WTC11 (cell line): ENCODE results near the gene SPRED2. TPM values are rescaled to one million over a fixed set of nuclear protein-coding genes. Genes with fewer than 3 reads are reported as not detected.

Source experiments
- ATAC-seq: fragments of 200-7000 bp; cut with Tn5 transposase; 2 replicates; pipeline ENCODE4 v1.10.0; 2021; ENCODE audit warnings: mild to moderate bottlenecking, moderate library complexity
- CTCF ChIA-PET: fragments of 300-600 bp; sonication (Branson Sonifier 250); formaldehyde crosslinking; loops from one replicate; lab custom pipeline; 2021; ENCODE audit warnings: antibody characterized with exemption; lab: Charles Lee
- POLR2A ChIA-PET: fragments of 350-600 bp; sonication (Branson Sonifier 250); formaldehyde crosslinking; loops from one replicate; lab custom pipeline; 2021; ENCODE audit warnings: antibody characterized with exemption; lab: Charles Lee
- DNase-seq: peaks from one replicate; pipeline ENCODE4 v3.0.0; 2021; ENCODE audit warnings: low spot score
- H3K27ac Mint-ChIP-seq: 2 replicates; pipeline ENCODE4 v1.8.0; 2021; ENCODE audit warnings: mixed read lengths
- H3K27me3 Mint-ChIP-seq: 2 replicates; pipeline ENCODE4 v1.8.0; 2021; ENCODE audit warnings: low read depth, mild to moderate bottlenecking, moderate library complexity, mixed read lengths
- H3K36me3 Mint-ChIP-seq: 2 replicates; pipeline ENCODE4 v1.8.0; 2021; ENCODE audit warnings: mixed read lengths
- H3K4me1 Mint-ChIP-seq: 2 replicates; pipeline ENCODE4 v1.8.0; 2022; ENCODE audit warnings: mixed read lengths
- H3K4me3 Mint-ChIP-seq: 2 replicates; pipeline ENCODE4 v1.8.0; 2021; ENCODE audit warnings: mild to moderate bottlenecking, moderate library complexity, mixed read lengths
- H3K9me3 Mint-ChIP-seq: 2 replicates; pipeline ENCODE4 v1.8.0; 2021; ENCODE audit warnings: mixed read lengths
- AR ChIP-seq: fragments of 250-450 bp; sonication (Bioruptor Pico); IDR thresholded peaks from 2 replicates; pipeline ENCODE4 v1.9.0; 2021; ENCODE audit warnings: mild to moderate bottlenecking
- FOXP1 ChIP-seq: sonication (generic); formaldehyde crosslinking; IDR thresholded peaks from 2 replicates; pipeline ENCODE4 v1.8.0; 2022; ENCODE audit warnings: missing genetic modification reagents, mild to moderate bottlenecking, moderate library complexity, borderline replicate concordance
- JAZF1 ChIP-seq: fragments of 250-450 bp; sonication (Bioruptor Pico); IDR thresholded peaks from 2 replicates; pipeline ENCODE4 v1.9.0; 2021; ENCODE audit warnings: moderate library complexity, mild to moderate bottlenecking, inconsistent platforms
- RELA ChIP-seq: sonication (generic); formaldehyde crosslinking; IDR thresholded peaks from 2 replicates; pipeline ENCODE4 v1.8.1; 2022; ENCODE audit warnings: missing genetic modification reagents, mild to moderate bottlenecking, borderline replicate concordance
- USF1 ChIP-seq: sonication (generic); formaldehyde crosslinking; IDR thresholded peaks from 2 replicates; pipeline ENCODE4 v1.8.0; 2022; ENCODE audit warnings: mild to moderate bottlenecking, missing genetic modification reagents
- ZNF138 ChIP-seq: sonication (generic); formaldehyde crosslinking; conservative IDR thresholded peaks from 2 replicates; pipeline ENCODE4 v1.8.1; 2022; ENCODE audit warnings: mild to moderate bottlenecking, moderate library complexity, missing genetic modification reagents
- ZNF396 ChIP-seq: fragments of 250-450 bp; sonication (Bioruptor Pico); IDR thresholded peaks from 2 replicates; pipeline ENCODE4 v1.8.0; 2021; ENCODE audit warnings: mild to moderate bottlenecking, moderate library complexity, borderline replicate concordance
- ZNF425 ChIP-seq: fragments of 250-450 bp; sonication (Bioruptor Pico); conservative IDR thresholded peaks from 2 replicates; pipeline ENCODE4 v1.9.0; 2021; ENCODE audit warnings: mild to moderate bottlenecking
- total RNA-seq: library from RNA; stranded (reverse); gene quantifications from 3 replicates; pipeline ENCODE4 v1.2.3, GENCODE V29; 2021
- TF ChIP-seq, protein P1 (sequence below): sonication (generic); formaldehyde crosslinking; IDR thresholded peaks from 2 replicates; pipeline ENCODE4 v1.8.0; 2022; ENCODE audit warnings: missing genetic modification reagents
- TF ChIP-seq, protein P2 (sequence below): sonication (generic); formaldehyde crosslinking; IDR thresholded peaks from 2 replicates; pipeline ENCODE4 v1.8.0; 2023; ENCODE audit warnings: missing genetic modification reagents, mild to moderate bottlenecking, borderline replicate concordance

The SPRED2 gene
- total RNA-seq, 1 experiment from 2014 or later, result 34.1 TPM

- no peak overlapping the region for H3K4me3 Mint-ChIP-seq
- no peak for DNase-seq
- no peak overlapping the region for H3K27ac Mint-ChIP-seq
- H3K36me3 Mint-ChIP-seq, result no peaks in the 10 kb centered on the region
- TF ChIP-seq JAZF1 (CRISPR knock-in tag) (no peak), RELA (no peak), USF1 (no peak), FOXP1 (CRISPR knock-in tag) (no peak), ZNF138 (CRISPR knock-in tag) (no peak), ZNF396 (CRISPR knock-in tag) (no peak), ZNF425 (no peak), AR (no peak)
- TF ChIP-seq, protein P1, sequence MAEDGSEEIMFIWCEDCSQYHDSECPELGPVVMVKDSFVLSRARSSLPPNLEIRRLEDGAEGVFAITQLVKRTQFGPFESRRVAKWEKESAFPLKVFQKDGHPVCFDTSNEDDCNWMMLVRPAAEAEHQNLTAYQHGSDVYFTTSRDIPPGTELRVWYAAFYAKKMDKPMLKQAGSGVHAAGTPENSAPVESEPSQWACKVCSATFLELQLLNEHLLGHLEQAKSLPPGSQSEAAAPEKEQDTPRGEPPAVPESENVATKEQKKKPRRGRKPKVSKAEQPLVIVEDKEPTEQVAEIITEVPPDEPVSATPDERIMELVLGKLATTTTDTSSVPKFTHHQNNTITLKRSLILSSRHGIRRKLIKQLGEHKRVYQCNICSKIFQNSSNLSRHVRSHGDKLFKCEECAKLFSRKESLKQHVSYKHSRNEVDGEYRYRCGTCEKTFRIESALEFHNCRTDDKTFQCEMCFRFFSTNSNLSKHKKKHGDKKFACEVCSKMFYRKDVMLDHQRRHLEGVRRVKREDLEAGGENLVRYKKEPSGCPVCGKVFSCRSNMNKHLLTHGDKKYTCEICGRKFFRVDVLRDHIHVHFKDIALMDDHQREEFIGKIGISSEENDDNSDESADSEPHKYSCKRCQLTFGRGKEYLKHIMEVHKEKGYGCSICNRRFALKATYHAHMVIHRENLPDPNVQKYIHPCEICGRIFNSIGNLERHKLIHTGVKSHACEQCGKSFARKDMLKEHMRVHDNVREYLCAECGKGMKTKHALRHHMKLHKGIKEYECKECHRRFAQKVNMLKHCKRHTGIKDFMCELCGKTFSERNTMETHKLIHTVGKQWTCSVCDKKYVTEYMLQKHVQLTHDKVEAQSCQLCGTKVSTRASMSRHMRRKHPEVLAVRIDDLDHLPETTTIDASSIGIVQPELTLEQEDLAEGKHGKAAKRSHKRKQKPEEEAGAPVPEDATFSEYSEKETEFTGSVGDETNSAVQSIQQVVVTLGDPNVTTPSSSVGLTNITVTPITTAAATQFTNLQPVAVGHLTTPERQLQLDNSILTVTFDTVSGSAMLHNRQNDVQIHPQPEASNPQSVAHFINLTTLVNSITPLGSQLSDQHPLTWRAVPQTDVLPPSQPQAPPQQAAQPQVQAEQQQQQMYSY, result no peak
- TF ChIP-seq, protein P2, sequence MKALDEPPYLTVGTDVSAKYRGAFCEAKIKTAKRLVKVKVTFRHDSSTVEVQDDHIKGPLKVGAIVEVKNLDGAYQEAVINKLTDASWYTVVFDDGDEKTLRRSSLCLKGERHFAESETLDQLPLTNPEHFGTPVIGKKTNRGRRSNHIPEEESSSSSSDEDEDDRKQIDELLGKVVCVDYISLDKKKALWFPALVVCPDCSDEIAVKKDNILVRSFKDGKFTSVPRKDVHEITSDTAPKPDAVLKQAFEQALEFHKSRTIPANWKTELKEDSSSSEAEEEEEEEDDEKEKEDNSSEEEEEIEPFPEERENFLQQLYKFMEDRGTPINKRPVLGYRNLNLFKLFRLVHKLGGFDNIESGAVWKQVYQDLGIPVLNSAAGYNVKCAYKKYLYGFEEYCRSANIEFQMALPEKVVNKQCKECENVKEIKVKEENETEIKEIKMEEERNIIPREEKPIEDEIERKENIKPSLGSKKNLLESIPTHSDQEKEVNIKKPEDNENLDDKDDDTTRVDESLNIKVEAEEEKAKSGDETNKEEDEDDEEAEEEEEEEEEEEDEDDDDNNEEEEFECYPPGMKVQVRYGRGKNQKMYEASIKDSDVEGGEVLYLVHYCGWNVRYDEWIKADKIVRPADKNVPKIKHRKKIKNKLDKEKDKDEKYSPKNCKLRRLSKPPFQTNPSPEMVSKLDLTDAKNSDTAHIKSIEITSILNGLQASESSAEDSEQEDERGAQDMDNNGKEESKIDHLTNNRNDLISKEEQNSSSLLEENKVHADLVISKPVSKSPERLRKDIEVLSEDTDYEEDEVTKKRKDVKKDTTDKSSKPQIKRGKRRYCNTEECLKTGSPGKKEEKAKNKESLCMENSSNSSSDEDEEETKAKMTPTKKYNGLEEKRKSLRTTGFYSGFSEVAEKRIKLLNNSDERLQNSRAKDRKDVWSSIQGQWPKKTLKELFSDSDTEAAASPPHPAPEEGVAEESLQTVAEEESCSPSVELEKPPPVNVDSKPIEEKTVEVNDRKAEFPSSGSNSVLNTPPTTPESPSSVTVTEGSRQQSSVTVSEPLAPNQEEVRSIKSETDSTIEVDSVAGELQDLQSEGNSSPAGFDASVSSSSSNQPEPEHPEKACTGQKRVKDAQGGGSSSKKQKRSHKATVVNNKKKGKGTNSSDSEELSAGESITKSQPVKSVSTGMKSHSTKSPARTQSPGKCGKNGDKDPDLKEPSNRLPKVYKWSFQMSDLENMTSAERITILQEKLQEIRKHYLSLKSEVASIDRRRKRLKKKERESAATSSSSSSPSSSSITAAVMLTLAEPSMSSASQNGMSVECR (CRISPR knock-in tag), result no peak
- peaks cover 12% of the 10 kb centered on the region; the same call in 1 of the 2 replicates for H3K27me3 Mint-ChIP-seq
- peaks cover 7% of the 10 kb centered on the region for H3K4me1 Mint-ChIP-seq
- POLR2A ChIA-PET, result no interaction called here
- no peaks in the 10 kb centered on the region for H3K9me3 Mint-ChIP-seq
- CTCF ChIA-PET, result no interaction called here
- no peak for ATAC-seq
Observed at GRCh38 chr2:65453916-65454315, 21.5 kb upstream of the SPRED2 start.
